A549 (cell line): Measurements from ENCODE around the gene CACNA1C.

Source experiments
- BCL3 ChIP-seq: fragments of >200 bp; sonication (Bioruptor Twin); formaldehyde crosslinking; IDR thresholded peaks from 3 replicates; pipeline ENCODE4 v1.6.1; 2016
- CTCF ChIP-seq: fragments of >200 bp; sonication (Bioruptor Twin); formaldehyde crosslinking; IDR thresholded peaks from 3 replicates; pipeline ENCODE4 v1.5.1; 2016
- ESRRA ChIP-seq: fragments of 150-350 bp; IDR thresholded peaks from 2 replicates; pipeline ENCODE4 v1.6.1; 2014; ENCODE audit warnings: mild to moderate bottlenecking, low read length, borderline replicate concordance
- HOXB5 ChIP-seq: fragments of 250-450 bp; sonication (Bioruptor Pico); IDR thresholded peaks from 2 replicates; pipeline ENCODE4 v1.5.0; 2020; ENCODE audit warnings: mild to moderate bottlenecking, moderate library complexity
- POLR2A ChIP-seq: IDR thresholded peaks from 2 replicates; pipeline ENCODE4 v1.6.1; 2012; ENCODE audit warnings: mild to moderate bottlenecking, low read length
- RCOR1 ChIP-seq: fragments of 150-350 bp; IDR thresholded peaks from 2 replicates; pipeline ENCODE4 v1.6.1; 2014; ENCODE audit warnings: antibody characterized with exemption, low read length, low read depth
- SMC3 ChIP-seq: fragments of >200 bp; sonication (Bioruptor Twin); formaldehyde crosslinking; IDR thresholded peaks from 3 replicates; pipeline ENCODE4 v1.6.1; 2018; ENCODE audit warnings: inconsistent platforms
- TFCP2L1 ChIP-seq: fragments of 250-450 bp; sonication (Bioruptor Pico); IDR thresholded peaks from 2 replicates; pipeline ENCODE4 v1.5.0; 2021; ENCODE audit warnings: mild to moderate bottlenecking

- no peak for TF ChIP-seq RCOR1
- TF ChIP-seq ESRRA, result no peak
- TF ChIP-seq TFCP2L1 (CRISPR knock-in tag), result no peak
- TF ChIP-seq SMC3, result no peak
- TF ChIP-seq HOXB5 (CRISPR knock-in tag), result no peak
- no peak for TF ChIP-seq POLR2A
- TF ChIP-seq BCL3, result no peak
- TF ChIP-seq CTCF, result no peak
Observed at GRCh38 chr12:2234091-2234490, 181.3 kb downstream of the CACNA1C start.
